Posterior vena cava (tissue), 2 donors: ENCODE results near the gene UBAP2L. TPM values are rescaled to one million over a fixed set of nuclear protein-coding genes. Genes with fewer than 3 reads are reported as not detected.
"Not testable (repeated sequence)": the region's sequence is repeated elsewhere in the genome, so short reads cannot be mapped to it uniquely, and the experiment has no call there.

ENCODE experiments used
- DNase-seq: peaks from one replicate; pipeline ENCODE4 v3.0.0-alpha.2; 2020; ENCODE audit warnings: low spot score
- intact Hi-C, 2 donors: fragments of 100-400 bp; cut with DNase I; formaldehyde crosslinking; loops; one replicate each; pipeline versions ENCODE4 v1.14.1 to v1.14.2; 2022 to 2023
- total RNA-seq, 2 donors: library from RNA; stranded (reverse); fragmentation: NEBNext Ultra II Directional; extraction: Animal tissue kit (Norgen Biotek cat#: 25700); gene quantifications; one replicate each; pipeline ENCODE4 v1.2.1, GENCODE V29; 2021
- donor health status: DM: yes; HTN: yes; CAD: no.
- donor health status: DM: yes; HTN: yes; CAD: no.

Gene UBAP2L
- total RNA-seq, 2 donors from 2014 or later: 94.2 to 104 TPM

GRCh38 chr1:154191990-154192461 is 28.7 kb upstream of the UBAP2L start, which contains the start of gene TPM3:
Gene TPM3 (minus strand): TSS chr1:154192100. CDS start chr1:154192018, 82 bp downstream.
- DNase-seq: no peak
- intact Hi-C loops: no loop called here

DNA sequence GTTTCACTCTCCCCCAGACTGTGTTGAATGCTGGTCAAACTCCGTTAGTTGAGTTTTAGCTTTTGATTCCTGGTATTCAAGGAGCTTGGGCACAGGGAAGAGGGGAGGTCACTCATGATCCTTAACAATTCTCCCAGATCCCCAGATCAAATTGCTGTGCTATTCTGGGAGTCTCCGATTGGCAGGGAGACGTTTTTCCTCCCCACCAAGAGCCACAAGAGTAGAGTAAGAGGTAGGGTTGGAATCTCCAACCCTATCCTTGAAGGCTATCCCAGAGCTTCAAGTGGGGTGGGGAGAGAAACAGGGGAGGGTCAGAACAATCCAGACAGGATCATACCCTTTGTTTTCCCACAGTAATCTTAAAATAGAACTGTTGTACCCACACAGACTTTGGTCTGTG is 28.3 kb upstream of the UBAP2L start:
- intact Hi-C loops: no loop called here
- no peak for DNase-seq

DNA sequence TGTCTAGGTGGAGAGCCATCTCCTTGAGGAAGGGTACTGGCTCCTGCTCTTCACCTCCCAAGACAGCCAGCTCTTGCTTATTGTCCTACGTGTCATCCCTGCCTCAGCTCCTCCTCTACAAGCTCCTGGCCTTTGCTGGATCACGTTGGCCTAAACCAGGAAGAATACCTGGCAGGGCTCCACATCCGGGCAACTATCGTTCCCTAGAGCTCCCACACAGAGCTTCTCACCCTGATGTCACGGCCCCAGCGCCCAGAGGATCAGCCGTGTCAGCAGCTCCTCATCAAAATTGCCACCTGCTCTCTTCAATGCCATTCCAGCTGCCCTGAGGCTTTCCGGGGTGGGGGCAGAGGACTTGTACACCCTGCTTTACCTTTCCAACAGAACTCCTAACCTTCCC is 26.9 kb upstream of the UBAP2L start:
- DNase-seq: no peak
- intact Hi-C loops: no loop called here

DNA sequence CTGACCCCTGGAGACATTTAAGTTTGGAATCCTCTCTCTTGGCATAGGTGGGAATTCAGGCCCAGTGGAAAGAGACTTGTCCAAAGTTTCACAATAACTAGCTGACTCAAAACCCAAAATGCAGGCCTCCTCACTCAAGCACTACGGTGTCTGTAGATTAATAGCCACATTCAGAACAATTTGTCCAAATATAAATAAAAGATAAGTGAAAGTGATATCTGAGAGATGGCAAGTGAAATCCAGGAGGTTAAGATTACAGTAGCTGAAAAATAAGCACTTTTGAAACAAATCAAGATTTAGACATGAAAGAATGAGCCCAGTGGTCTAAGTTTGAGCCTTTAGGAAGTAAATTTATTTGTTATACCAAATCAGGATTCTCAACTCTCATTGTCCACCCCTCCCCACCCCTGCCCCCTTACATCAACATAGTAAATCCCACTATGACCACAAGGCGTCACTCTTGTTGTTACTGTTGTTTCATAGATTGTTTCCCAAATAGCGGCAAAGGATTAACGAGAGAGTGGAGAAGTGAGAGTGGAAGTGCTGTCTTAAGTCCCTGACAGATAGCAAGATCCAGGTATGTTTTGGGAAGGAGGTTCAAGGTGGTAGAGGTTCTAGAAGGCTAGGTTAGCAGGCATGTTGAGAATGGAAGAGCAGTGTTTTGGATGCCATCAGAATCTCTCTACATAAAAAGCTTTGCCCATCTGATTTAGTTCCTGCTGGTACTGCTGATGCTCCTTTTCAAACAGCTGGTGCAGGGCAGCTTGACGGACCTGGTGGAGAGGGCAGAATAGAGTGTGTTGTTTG is 21.8 kb upstream of the UBAP2L start:
- DNase-seq: no peak
- intact Hi-C loops: no loop called here

DNA sequence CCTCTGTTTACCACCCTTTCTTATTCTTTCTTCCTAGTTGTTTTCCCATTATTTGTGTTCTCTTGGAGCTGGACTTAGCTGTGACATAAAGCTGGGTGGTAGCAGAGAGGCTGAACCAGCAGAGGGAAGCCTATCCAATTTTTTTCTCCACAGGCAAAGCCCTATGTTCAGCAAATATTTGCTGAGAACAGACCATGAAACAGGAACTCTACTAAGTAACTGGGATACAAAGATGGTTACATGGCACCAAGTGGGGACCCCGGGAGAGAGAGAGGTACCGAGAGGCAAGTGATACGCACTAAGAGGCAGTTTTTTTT is 21.2 kb upstream of the UBAP2L start:
- intact Hi-C loops: no loop called here
- DNase-seq: no peak

- DNase-seq, intact Hi-C loops: not testable (repeated sequence)
Measured at GRCh38 chr1:154205778-154206177, 15.0 kb upstream of the UBAP2L start.

DNA sequence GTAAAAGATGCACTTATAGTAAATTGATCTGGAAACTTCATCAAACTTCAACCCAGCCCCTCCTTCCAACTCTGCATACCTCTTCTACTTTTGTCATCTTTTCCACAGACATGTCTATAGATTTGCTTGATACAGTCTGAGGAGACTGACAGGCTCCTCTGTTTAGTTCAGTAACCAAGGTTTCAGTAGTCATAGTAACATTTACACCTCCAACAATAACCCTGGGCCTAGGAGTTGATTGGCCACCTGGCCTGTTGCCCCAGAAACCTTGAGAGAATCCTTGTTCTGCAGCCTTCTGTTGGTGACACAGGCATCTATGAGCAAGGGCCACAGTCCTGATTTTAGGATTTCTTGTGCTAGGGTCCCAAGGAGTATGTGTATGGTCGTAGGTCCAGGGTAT is 14.6 kb upstream of the UBAP2L start, which contains the start of gene CFAP141:
TSS of gene CFAP141 (minus strand) at position 138 of the 400 bp plus-strand sequence. CDS start at position 112, 26 bp downstream.
- DNase-seq: no peak
- intact Hi-C loops: no loop called here

DNA sequence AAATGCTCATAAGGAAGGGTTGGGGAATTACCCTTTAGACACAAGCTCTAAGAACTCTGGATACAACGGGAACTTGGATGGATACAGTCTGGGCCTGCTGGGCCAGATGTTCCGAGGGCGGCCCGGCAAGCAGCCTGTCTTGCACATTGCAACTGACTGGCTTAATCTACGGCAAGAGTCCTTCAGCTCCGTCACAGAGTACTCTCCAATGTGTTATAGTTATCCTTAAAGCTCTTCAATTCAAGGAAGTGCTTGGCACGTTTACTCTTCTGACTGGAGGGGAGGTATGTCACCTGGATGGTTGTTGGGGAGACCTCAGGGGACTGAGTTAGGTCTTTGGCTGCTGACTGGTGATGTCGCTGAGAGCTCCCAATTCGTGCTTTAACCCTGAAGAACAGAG is 13.5 kb upstream of the UBAP2L start:
- intact Hi-C loops: no loop called here
- no peak for DNase-seq

DNA sequence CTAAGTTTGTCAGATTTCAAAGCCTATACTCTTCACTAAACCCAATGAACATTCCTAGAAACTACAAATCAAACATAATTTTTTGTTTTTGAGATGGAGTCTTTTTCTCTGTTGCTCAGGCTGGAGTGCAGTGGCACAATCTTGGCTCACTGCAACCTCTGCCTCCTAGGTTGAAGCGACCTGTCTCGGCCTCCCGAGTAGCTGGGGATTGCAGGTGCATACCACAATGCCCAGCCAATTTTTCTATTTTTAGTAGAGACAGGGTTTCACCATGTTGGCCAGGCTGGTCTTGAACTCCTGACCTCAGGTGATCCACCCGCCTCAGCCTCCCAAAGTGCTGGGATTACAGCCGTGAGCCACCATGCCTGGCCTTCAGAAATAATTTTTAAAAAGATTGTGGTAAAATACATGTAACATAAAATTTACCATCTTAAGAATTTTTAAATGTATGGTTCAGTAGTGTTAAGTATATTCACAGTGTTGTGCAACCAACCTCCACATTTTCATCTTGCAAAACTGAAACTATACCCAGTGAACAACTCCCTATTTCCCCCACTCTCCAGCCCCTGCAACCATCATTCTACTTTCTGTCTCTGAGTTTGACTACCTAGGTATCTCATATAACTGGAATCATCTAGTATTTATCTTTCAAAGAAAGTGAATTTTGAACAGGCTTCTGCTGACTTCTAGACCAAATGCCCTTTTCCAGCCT is 11.9 kb upstream of the UBAP2L start:
- no peak for DNase-seq
- intact Hi-C loops: no loop called here

GRCh38 chr1:154212083-154212482 is 8.7 kb upstream of the UBAP2L start:
- intact Hi-C loops: no loop called here
- no peak for DNase-seq

GRCh38 chr1:154213274-154213673 is 7.5 kb upstream of the UBAP2L start:
- intact Hi-C loops: no loop called here
- DNase-seq: no peak

GRCh38 chr1:154218545-154218944 is 2.2 kb upstream of the UBAP2L start:
- no peak for DNase-seq
- intact Hi-C loops: no loop called here

GRCh38 chr1:154219541-154219940 is 1.2 kb upstream of the UBAP2L start:
- intact Hi-C loops: no loop called here
- no peak for DNase-seq

DNA sequence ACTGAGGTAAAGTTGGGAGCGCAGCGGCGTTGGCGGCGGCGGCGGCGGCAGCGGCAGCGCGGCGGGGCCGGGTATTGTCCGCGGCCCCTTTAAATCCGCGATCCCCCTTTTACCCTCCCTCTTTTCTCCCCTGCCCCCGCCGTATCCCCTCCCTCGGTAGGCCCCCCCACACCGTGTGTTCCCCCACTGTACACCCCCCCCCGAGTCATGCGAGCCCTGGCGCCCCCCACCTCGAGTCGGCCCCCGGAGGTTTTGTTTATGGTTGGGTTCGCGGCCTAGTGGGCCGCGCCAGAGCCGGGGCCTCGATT is 169 bp downstream of the UBAP2L start:
- intact Hi-C loops: no loop called here
- DNase-seq: no peak

- DNase-seq: peak; percentile 87
- intact Hi-C loops: no loop called here
Measured at GRCh38 chr1:154221278-154222001, 685 bp downstream of the UBAP2L start.

- no peak for DNase-seq
- intact Hi-C loops: no loop called here
Measured at GRCh38 chr1:154222518-154222917, 1.8 kb downstream of the UBAP2L start.

DNA sequence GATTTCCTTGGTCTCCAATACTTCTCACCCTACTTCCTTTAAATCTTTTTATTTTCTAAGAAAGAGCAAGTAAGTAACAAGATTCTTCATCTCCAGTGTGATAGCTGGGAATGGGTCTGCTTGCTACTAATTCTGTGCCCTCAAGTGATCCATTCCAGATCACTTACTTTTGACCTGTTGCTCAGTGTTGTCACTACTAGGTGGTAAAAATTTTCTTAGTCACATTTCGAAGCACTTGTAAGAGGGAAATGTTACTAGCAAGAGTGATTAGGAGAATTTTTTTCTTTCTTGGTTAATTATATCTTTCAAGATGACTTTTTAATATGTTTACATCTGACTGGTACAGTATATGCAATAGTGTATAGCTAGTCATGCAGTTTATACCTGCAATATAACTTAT is 2.2 kb downstream of the UBAP2L start:
- intact Hi-C loops: no loop called here

GRCh38 chr1:154223621-154224020 is 2.9 kb downstream of the UBAP2L start:
- no peak for DNase-seq
- intact Hi-C loops: no loop called here

More for the DNA sequence above, 2.2 kb downstream of the UBAP2L start:
- no peak for DNase-seq

DNA sequence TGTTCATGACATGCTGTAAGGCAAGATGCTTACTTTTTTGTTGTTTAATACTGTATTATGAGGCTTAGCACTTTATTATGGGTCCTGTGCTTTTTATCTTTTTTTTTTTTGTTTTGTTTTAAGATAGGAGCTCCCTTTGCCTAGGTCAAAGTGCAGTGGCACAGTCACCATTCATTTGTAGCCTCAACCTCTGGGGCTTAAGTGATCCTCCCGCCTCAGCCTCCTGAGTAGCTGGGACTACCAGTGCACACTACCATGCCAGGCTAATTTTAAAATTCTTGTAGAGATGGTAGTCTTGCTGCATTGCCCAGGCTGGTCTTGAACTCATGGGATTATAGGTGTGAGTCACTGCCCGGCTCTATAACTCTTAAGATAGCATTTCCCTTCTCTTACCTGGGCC is 4.6 kb downstream of the UBAP2L start:
- no peak for DNase-seq
- intact Hi-C loops: no loop called here

DNA sequence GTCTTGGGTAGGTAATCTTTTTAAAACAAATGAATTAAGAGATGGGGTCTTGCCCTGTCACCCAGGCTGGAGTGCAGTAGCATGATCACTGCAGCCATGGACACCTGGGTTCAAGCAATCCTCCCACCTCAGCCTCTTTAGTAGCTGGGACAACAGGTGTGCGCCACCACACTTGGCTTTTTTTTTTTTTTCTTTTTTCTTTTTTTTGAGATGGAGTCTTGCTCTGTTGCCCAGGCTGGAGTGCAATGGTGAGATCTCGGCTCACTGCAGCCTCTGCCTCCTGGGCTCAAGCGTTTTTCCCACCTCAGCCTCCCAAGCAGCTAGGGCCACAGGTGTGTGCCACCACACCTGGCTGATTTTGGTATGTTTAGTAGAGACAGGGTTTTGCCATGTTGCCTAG is 10.4 kb downstream of the UBAP2L start:
- intact Hi-C loops, DNase-seq: not testable (repeated sequence)
